HG03469 (cell line): ENCODE measurements around the gene PLA2G3.

Experiments used
- ATAC-seq: cut with Tn5 transposase; IDR thresholded peaks from one replicate; pipeline ENCODE4 v1.9.1; 2021; ENCODE audit warnings: mild to moderate bottlenecking, moderate library complexity, moderate number of reproducible peaks; ENCODE audit not compliant: unreplicated experiment

Gene PLA2G3

GRCh38 chr22:31088233-31088986 is 51.9 kb downstream of the PLA2G3 start:
- ATAC-seq = no peak

DNA sequence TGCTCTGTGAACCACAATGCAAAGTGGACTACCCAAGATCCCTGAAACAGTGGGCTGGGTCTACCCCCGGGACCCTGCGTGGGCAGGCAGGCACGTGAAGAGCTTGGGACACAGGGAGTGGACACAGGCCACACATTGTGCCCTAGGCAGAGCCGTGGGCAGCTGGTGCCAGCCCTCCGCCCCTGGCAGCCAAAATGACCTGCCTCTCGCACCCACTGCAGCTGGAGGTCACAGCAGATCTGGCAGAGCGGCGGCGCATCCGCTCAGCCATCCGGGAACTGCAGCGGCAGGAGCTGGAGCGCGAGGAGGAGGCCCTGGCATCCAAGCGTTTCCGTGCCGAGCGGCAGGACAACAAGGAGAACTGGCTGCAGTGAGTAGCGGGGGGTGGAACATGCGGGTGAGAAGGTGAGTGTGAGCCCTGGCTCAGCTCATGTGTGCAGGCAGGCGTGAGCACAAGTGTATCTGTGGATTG is 52.5 kb downstream of the PLA2G3 start:
- no peak for ATAC-seq

DNA sequence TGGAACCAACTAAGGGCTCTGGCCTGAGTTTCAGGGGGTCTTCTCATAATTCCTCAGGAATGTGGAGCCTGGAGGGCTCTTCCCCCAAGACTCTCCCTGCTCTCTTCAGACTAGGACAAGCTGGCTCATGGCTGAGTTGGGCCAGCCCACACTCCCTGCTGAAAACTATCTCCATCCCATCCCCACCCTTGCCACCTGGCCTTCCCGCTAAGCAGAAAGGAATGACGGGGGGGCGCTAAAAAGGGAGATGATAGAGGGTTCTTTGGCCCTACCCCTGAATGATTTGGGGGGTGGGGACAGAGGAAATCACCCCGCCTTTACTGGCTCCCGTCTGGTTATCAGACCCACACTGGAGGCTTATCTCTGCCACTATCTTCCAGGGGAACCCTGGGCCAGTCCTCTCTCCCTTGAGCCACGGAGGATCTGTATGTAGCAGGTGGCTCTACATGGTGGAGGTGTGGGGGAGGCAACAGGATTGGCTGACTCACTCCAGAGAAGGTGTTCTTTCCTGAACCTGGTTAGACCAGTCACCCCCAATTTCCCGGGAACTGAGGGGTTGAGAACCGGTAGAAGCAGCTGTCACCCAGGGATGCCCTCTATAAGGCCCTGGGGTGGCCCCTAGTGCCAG is 53.5 kb downstream of the PLA2G3 start:
- no peak for ATAC-seq

GRCh38 chr22:31085928-31086327 is 54.4 kb downstream of the PLA2G3 start:
- no peak for ATAC-seq

DNA sequence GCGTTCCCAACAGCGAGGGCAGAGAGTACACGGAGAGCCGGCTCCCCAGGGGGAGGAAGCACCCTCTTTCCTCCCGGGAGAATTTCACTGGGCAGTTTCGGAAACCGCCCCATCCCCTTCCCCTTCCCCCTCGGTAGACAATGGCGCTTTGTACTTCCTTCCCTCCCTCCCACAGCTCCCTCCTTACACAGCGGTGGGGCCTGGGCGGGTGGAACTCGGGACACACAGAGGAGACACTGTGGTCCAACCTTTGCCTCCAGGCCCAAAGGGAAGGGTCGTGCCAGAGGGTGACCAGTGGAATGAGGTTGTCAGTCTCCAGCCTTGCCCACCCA is 54.8 kb downstream of the PLA2G3 start:
- ATAC-seq = no peak

GRCh38 chr22:31084811-31085492 is 55.4 kb downstream of the PLA2G3 start:
- peak; percentile 30 for ATAC-seq
